SK-N-SH (cell line): ENCODE measurements around the gene TAOK3. TPM values are rescaled to one million over a fixed set of nuclear protein-coding genes. Genes with fewer than 3 reads are reported as not detected.

Source experiments
- CTCF ChIA-PET: fragments of 300-600, 350-600 bp; formaldehyde crosslinking; extraction: SDS; loops from one replicate; lab custom pipeline; 2021; lab: Yijun Ruan, JAX
- POLR2A ChIA-PET: fragments of 350-600 bp; sonication (Branson Sonifier 250); formaldehyde crosslinking; extraction: SDS; loops from one replicate; lab custom pipeline; 2020; ENCODE audit warnings: antibody characterized with exemption, inconsistent platforms; lab: Yijun Ruan, JAX
- DNase-seq: peaks from one replicate; pipeline ENCODE4 v3.0.0; 2012
- H2AFZ ChIP-seq: fragments of 200-600 bp; sonication (generic); 2 replicates; pipeline ENCODE4 v1.8.1; 2016; ENCODE audit warnings: antibody characterized with exemption, mild to moderate bottlenecking, low read depth
- H3F3A ChIP-seq: fragments of 200-600 bp; sonication (generic); replicated peaks from 2 replicates; pipeline ENCODE3; 2016; ENCODE audit warnings: antibody characterized with exemption, mild to moderate bottlenecking; ENCODE audit not compliant: insufficient read depth
- H3K27ac ChIP-seq, 2 experiments: fragments of 200-500 bp in 1 of 2; fragments of 200-600 bp in 1 of 2; sonication (Bioruptor generic) in 1 of 2; sonication (generic), shearing (Covaris generic) in 1 of 2; 2 replicates each; pipeline versions ENCODE4 v1.5.1 to v1.6.1; 2014 to 2016; ENCODE audit warnings: low read depth in 2 of 2, inconsistent platforms in 1 of 2, low read length in 1 of 2, mild to moderate bottlenecking in 1 of 2, mixed read lengths in 1 of 2
- H3K27me3 ChIP-seq: fragments of 200-600 bp; sonication (generic), shearing (Covaris generic); 2 replicates; pipeline ENCODE4 v1.6.1; 2016; ENCODE audit warnings: mixed run types; ENCODE audit not compliant: insufficient read depth
- H3K36me3 ChIP-seq, 2 experiments: fragments of 200-500 bp in 1 of 2; fragments of 200-600 bp in 1 of 2; sonication (Bioruptor generic) in 1 of 2; sonication (generic) in 1 of 2; replicated peaks in 1 of 2; 2 replicates each; pipeline versions ENCODE3 to v1.5.1; 2014 to 2016; ENCODE audit warnings: low read length in 1 of 2, mild to moderate bottlenecking in 1 of 2; ENCODE audit not compliant: insufficient read depth in 2 of 2, control insufficient read depth in 1 of 2
- H3K4me1 ChIP-seq, 2 experiments: fragments of 200-500 bp in 1 of 2; fragments of 200-600 bp in 1 of 2; sonication (Bioruptor generic) in 1 of 2; sonication (generic), shearing (Covaris generic) in 1 of 2; 2 replicates each; pipeline versions ENCODE4 v1.5.1 to v1.6.1; 2014 to 2016; ENCODE audit warnings: low read depth in 1 of 2, low read length in 1 of 2, mixed run types in 1 of 2; ENCODE audit not compliant: insufficient read depth in 2 of 2, control insufficient read depth in 1 of 2
- H3K4me2 ChIP-seq: fragments of 200-600 bp; sonication (generic), shearing (Covaris generic); 2 replicates; pipeline ENCODE4 v1.6.1; 2017; ENCODE audit warnings: mixed run types
- H3K4me3 ChIP-seq, 2 experiments: fragments of 200-500 bp in 1 of 2; fragments of 200-600 bp in 1 of 2; sonication (Bioruptor generic) in 1 of 2; sonication (generic), shearing (Covaris generic) in 1 of 2; 2 replicates each; pipeline versions ENCODE4 v1.5.1 to v1.8.1; 2014 to 2016; ENCODE audit warnings: low read depth in 2 of 2, inconsistent platforms in 1 of 2, low read length in 1 of 2, mild to moderate bottlenecking in 1 of 2, mixed read lengths in 1 of 2, moderate library complexity in 1 of 2
- H3K79me2 ChIP-seq: fragments of 200-600 bp; sonication (generic); 2 replicates; pipeline ENCODE4 v1.8.1; 2017; ENCODE audit warnings: mild to moderate bottlenecking; ENCODE audit not compliant: insufficient read depth
- H3K9ac ChIP-seq: fragments of 200-600 bp; sonication (generic); 2 replicates; pipeline ENCODE4 v1.6.1; 2017; ENCODE audit warnings: mixed run types
- H3K9me2 ChIP-seq: fragments of 200-600 bp; sonication (generic); 2 replicates; pipeline ENCODE4 v1.6.1; 2017; ENCODE audit warnings: mixed run types
- H3K9me3 ChIP-seq: fragments of 200-600 bp; sonication (generic); 2 replicates; pipeline ENCODE4 v1.6.1; 2017; ENCODE audit warnings: mixed run types, mild to moderate bottlenecking, moderate library complexity
- H4K20me1 ChIP-seq: fragments of 200-600 bp; sonication (generic); 2 replicates; pipeline ENCODE4 v1.6.1; 2017; ENCODE audit warnings: mild to moderate bottlenecking, mixed run types; ENCODE audit not compliant: insufficient read depth
- ELF1 ChIP-seq: IDR thresholded peaks from 2 replicates; pipeline ENCODE4 v1.4.0; 2012
- EZH2phosphoT487 ChIP-seq: fragments of 200-600 bp; sonication (generic); IDR thresholded peaks from 2 replicates; pipeline ENCODE4 v1.6.1; 2017; ENCODE audit warnings: low read depth, mixed run types, mild to moderate bottlenecking, antibody characterized with exemption, moderate library complexity, borderline replicate concordance
- FOSL2 ChIP-seq: IDR thresholded peaks from 2 replicates; pipeline ENCODE4 v1.4.0; 2012; ENCODE audit warnings: low read depth, mild to moderate bottlenecking, moderate library complexity, borderline replicate concordance
- FOXJ3 ChIP-seq: sonication (generic); formaldehyde crosslinking; IDR thresholded peaks from 2 replicates; pipeline ENCODE4 v1.5.1; 2020; ENCODE audit warnings: mild to moderate bottlenecking, missing genetic modification reagents
- GABPA ChIP-seq: IDR thresholded peaks from 2 replicates; pipeline ENCODE4 v1.4.0; 2012; ENCODE audit warnings: low read depth, mild to moderate bottlenecking
- MEF2A ChIP-seq: IDR thresholded peaks from 2 replicates; pipeline ENCODE4 v1.4.0; 2012; ENCODE audit warnings: low read depth, borderline replicate concordance
- MXI1 ChIP-seq: IDR thresholded peaks from 2 replicates; pipeline ENCODE4 v1.6.1; 2012; ENCODE audit warnings: mild to moderate bottlenecking, low read depth, low read length, improper control_type of control experiment
- POLR2AphosphoS5 ChIP-seq: IDR thresholded peaks from 2 replicates; pipeline ENCODE4 v1.6.1; 2012; ENCODE audit warnings: low read depth, low read length
- RAD21 ChIP-seq: IDR thresholded peaks from 2 replicates; pipeline ENCODE4 v1.6.1; 2012; ENCODE audit warnings: mild to moderate bottlenecking, low read length
- RFX5 ChIP-seq: IDR thresholded peaks from 2 replicates; pipeline ENCODE4 v1.6.1; 2012; ENCODE audit warnings: mild to moderate bottlenecking, improper control_type of control experiment, low read length
- RXRA ChIP-seq: IDR thresholded peaks from 2 replicates; pipeline ENCODE4 v1.4.0; 2012; ENCODE audit warnings: low read depth, mild to moderate bottlenecking, borderline replicate concordance
- SMC3 ChIP-seq: IDR thresholded peaks from 2 replicates; pipeline ENCODE4 v1.6.1; 2012; ENCODE audit warnings: low read depth, low read length, improper control_type of control experiment
- TEAD4 ChIP-seq: IDR thresholded peaks from 2 replicates; pipeline ENCODE4 v1.4.0; 2012; ENCODE audit warnings: mild to moderate bottlenecking, borderline replicate concordance; ENCODE audit not compliant: insufficient read depth
- YY1 ChIP-seq: IDR thresholded peaks from 2 replicates; pipeline ENCODE4 v1.4.0; 2012; ENCODE audit warnings: low read depth, mild to moderate bottlenecking
- WGBS: methylation state at CpG from one replicate; pipeline ENCODE4 v1.1.6; 2017; ENCODE audit warnings: low lambda C conversion rate; 5-methylcytosine and 5-hydroxymethylcytosine counted together
- polyA plus RNA-seq, 3 experiments: library from polyadenylated mRNA; depleted of rRNA; stranded (reverse); fragments of >200 nt; gene quantifications; 2 replicates each; pipeline ENCODE4 v1.2.3, GENCODE V29; 2012
- TF ChIP-seq, protein P1 (sequence below): IDR thresholded peaks from 2 replicates; pipeline ENCODE4 v1.4.0; 2012; ENCODE audit warnings: low read depth
- TF ChIP-seq, protein P2 (sequence below): IDR thresholded peaks from 2 replicates; pipeline ENCODE4; 2012
- TF ChIP-seq, protein P3 (sequence below): fragments of 150-350 bp; IDR thresholded peaks from 2 replicates; pipeline ENCODE4 v1.6.1; 2017; ENCODE audit warnings: antibody characterized with exemption, low read length, low read depth, borderline replicate concordance
- TF ChIP-seq, protein P4 (sequence below): IDR thresholded peaks from 2 replicates; pipeline ENCODE4 v1.4.0; 2012; ENCODE audit warnings: low read depth, borderline replicate concordance
- TF ChIP-seq, protein P5 (sequence below): fragments of 150-350 bp; IDR thresholded peaks from 2 replicates; pipeline ENCODE4 v1.6.1; 2016; ENCODE audit warnings: mild to moderate bottlenecking, low read depth, low read length
- TF ChIP-seq, protein P6 (sequence below): IDR thresholded peaks from 2 replicates; pipeline ENCODE4 v1.4.0; 2012; ENCODE audit warnings: low read depth, borderline replicate concordance

Gene TAOK3
- polyA plus RNA-seq, 1 of the 3 experiments (the other 2 are of a cell fraction) = 18.1 TPM

DNA sequence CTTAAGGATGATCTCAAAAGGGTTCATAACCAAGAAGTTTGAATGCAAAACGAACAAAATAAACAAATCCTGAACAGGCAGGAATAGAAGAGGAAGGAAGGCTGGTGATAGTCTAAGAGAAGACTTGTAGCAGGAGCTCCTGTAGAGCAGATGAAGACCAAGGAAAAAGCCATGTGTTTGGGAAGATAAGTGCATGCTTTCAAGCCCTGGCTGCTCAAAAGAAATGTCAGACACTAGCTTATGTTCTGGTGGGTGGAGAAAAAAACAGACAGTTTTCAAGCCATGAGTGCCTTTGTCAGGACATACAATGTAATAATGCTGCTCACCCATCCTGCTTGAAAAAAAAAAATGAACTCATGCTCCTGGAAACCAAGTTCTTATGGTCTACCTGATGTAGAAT is 27.4 kb downstream of the TAOK3 start:
- TF ChIP-seq SMC3 (no peak), FOSL2 (no peak), EZH2phosphoT487 (no peak)
- TF ChIP-seq, protein P1, sequence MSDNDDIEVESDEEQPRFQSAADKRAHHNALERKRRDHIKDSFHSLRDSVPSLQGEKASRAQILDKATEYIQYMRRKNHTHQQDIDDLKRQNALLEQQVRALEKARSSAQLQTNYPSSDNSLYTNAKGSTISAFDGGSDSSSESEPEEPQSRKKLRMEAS = no peak
- TF ChIP-seq, protein P2, sequence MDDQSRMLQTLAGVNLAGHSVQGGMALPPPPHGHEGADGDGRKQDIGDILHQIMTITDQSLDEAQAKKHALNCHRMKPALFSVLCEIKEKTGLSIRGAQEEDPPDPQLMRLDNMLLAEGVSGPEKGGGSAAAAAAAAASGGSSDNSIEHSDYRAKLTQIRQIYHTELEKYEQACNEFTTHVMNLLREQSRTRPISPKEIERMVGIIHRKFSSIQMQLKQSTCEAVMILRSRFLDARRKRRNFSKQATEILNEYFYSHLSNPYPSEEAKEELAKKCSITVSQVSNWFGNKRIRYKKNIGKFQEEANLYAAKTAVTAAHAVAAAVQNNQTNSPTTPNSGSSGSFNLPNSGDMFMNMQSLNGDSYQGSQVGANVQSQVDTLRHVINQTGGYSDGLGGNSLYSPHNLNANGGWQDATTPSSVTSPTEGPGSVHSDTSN = no peak
- Histone ChIP-seq H3K4me1 (no peaks in the 10 kb centered on the region; a peak in 1 of 4 replicates), H3K27me3 (no peaks in the 10 kb centered on the region), H3K4me2 (no peak overlapping the region), H3K9me2 (no peaks in the 10 kb centered on the region), H3K9ac (no peak overlapping the region), H3F3A (no peaks in the 10 kb centered on the region), H3K9me3 (no peaks in the 10 kb centered on the region), H3K79me2 (peaks cover 43% of the 10 kb centered on the region), H2AFZ (no peak overlapping the region), H4K20me1 (no peaks in the 10 kb centered on the region), H3K36me3 (no peaks in the 10 kb centered on the region), H3K4me3 (no peak overlapping the region), H3K27ac (peak overlapping the region in 1 of 2 experiments; percentile 16; a peak in 1 of 4 replicates)
- 89% methylated on average over 1 of the region's 1 CpG for WGBS
- POLR2A ChIA-PET = no interaction called here
- CTCF ChIA-PET = interaction anchor here (1.1 to 1.5 kb wide), 2 partner anchors 45 to 147 kb away, joined by 3 read pairs; no protein-coding TSS in a partner anchor
- no peak for DNase-seq

DNA sequence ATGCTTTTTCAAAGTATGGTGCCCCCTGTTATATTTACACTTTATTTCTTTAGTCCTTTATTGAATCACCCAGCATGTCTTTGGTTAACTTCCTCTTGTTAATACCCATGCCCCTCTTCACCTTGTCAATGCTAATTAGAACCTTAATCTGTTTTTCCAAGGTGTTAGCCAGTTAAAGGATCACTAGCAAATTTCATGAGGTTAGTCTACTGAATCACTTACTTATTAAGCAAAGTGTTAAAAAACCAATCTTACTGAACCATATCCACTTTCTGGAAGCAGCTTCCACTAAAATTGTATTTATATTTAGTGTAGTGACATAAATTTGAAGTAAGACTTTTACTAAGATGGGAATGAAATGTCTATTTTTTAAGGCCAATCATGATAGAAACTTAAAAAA is 27.9 kb downstream of the TAOK3 start:
- POLR2A ChIA-PET = no interaction called here
- no peak for TF ChIP-seq POLR2AphosphoS5
- no peak for TF ChIP-seq YY1
- no peak for TF ChIP-seq MEF2A
- TF ChIP-seq, protein P3, sequence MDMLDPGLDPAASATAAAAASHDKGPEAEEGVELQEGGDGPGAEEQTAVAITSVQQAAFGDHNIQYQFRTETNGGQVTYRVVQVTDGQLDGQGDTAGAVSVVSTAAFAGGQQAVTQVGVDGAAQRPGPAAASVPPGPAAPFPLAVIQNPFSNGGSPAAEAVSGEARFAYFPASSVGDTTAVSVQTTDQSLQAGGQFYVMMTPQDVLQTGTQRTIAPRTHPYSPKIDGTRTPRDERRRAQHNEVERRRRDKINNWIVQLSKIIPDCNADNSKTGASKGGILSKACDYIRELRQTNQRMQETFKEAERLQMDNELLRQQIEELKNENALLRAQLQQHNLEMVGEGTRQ = no peak
- no peak for TF ChIP-seq RFX5
- TF ChIP-seq MXI1 = no peak
- TF ChIP-seq FOXJ3 (CRISPR knock-in tag) = no peak
- no peak for TF ChIP-seq SMC3
- TF ChIP-seq, protein P4, sequence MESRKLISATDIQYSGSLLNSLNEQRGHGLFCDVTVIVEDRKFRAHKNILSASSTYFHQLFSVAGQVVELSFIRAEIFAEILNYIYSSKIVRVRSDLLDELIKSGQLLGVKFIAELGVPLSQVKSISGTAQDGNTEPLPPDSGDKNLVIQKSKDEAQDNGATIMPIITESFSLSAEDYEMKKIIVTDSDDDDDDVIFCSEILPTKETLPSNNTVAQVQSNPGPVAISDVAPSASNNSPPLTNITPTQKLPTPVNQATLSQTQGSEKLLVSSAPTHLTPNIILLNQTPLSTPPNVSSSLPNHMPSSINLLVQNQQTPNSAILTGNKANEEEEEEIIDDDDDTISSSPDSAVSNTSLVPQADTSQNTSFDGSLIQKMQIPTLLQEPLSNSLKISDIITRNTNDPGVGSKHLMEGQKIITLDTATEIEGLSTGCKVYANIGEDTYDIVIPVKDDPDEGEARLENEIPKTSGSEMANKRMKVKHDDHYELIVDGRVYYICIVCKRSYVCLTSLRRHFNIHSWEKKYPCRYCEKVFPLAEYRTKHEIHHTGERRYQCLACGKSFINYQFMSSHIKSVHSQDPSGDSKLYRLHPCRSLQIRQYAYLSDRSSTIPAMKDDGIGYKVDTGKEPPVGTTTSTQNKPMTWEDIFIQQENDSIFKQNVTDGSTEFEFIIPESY = no peak
- TF ChIP-seq, protein P5, sequence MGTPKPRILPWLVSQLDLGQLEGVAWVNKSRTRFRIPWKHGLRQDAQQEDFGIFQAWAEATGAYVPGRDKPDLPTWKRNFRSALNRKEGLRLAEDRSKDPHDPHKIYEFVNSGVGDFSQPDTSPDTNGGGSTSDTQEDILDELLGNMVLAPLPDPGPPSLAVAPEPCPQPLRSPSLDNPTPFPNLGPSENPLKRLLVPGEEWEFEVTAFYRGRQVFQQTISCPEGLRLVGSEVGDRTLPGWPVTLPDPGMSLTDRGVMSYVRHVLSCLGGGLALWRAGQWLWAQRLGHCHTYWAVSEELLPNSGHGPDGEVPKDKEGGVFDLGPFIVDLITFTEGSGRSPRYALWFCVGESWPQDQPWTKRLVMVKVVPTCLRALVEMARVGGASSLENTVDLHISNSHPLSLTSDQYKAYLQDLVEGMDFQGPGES = no peak
- TF ChIP-seq RAD21 = no peak
- TF ChIP-seq, protein P1 = no peak
- no peak for TF ChIP-seq GABPA
- TF ChIP-seq RXRA = no peak
- TF ChIP-seq, protein P6, sequence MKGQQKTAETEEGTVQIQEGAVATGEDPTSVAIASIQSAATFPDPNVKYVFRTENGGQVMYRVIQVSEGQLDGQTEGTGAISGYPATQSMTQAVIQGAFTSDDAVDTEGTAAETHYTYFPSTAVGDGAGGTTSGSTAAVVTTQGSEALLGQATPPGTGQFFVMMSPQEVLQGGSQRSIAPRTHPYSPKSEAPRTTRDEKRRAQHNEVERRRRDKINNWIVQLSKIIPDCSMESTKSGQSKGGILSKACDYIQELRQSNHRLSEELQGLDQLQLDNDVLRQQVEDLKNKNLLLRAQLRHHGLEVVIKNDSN = no peak
- TF ChIP-seq, protein P2 = no peak
- TF ChIP-seq TEAD4 = no peak
- no peak for TF ChIP-seq EZH2phosphoT487
- TF ChIP-seq ELF1 = no peak

More for the DNA sequence above, 27.9 kb downstream of the TAOK3 start:
- peaks cover 44% of the 10 kb centered on the region for H3K79me2 ChIP-seq
- no peaks in the 10 kb centered on the region for H3K36me3 ChIP-seq
- no peak for DNase-seq
- H3K9ac ChIP-seq = no peak overlapping the region
- H3F3A ChIP-seq = no peaks in the 10 kb centered on the region
- no peaks in the 10 kb centered on the region for H4K20me1 ChIP-seq
- H3K9me3 ChIP-seq = no peaks in the 10 kb centered on the region
- CTCF ChIA-PET = no interaction called here
- peaks cover 0 to 4% of the 10 kb centered on the region in 2 experiments; a peak in 1 of 4 replicates for H3K4me1 ChIP-seq
- H3K27ac ChIP-seq = no peak overlapping the region
- H2AFZ ChIP-seq = no peak overlapping the region
- no peaks in the 10 kb centered on the region for H3K27me3 ChIP-seq
- no peak overlapping the region for H3K4me2 ChIP-seq
- no peak overlapping the region for H3K4me3 ChIP-seq
- no peaks in the 10 kb centered on the region for H3K9me2 ChIP-seq
